ENCODE results near the gene MMP15.
"Not testable (repeated sequence)": the region's sequence is repeated elsewhere in the genome, so short reads cannot be mapped to it uniquely, and the experiment has no call there.

Gene MMP15

DNA sequence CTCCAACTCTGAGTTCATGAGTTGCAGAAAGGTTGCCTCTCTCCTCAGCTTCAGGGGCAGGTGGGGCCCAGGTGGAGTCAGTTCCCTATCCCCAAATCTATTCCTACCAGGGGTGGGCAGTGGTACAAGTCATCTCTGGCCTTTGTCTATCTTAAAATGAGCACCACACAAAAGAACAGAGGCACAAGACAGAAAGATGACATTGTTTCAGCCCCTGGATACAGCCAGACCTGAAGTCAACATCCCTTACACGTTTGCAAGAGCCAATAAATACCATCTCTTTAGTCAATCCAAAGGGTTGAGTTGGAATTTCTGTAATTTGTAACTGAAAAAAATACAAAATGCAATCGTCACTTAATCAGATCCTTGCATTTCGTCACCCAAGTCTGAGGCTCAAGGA, 32.2 kb downstream of the MMP15 start:
- Histone ChIP-seq H3K27ac (no peak overlapping the region), H3K4me3 (ENCODE audit: low read depth, low read length) (no peak overlapping the region), H3K36me3 (replicated peaks) (no peaks in the 10 kb centered on the region), H3K27me3 (replicated peaks) (no peaks in the 10 kb centered on the region)
- no peak for TF ChIP-seq CTCF (IDR thresholded peaks at IDR 0.05; ENCODE audit: low read depth, low read length, missing control alignments)
- in situ Hi-C loops (cut with HindIII; ENCODE audit: low pct_ligation_motif_present, low sequenced_read_pairs) = no loop called here
- DNase-seq = no peak

DNA sequence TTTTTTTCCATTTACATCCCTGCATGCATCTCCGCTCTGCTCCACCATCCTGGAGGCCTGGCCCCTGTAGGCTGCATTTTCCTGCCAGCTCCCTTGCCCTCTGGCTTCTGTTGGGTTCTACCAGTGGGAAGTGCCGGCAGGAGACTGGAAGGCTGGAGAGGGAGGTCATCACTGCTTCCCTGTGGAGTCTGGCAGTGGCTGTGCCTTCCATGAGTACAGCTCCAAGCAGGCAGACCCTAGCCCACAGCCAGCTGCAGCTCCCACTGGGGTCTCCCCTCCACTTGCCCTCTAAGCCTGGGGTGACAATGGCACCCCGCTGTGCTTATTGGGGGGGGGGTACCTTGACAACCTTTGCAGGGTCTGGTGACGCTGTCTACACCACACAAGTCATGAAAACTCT, 37.3 kb downstream of the MMP15 start:
- Histone ChIP-seq H3K4me3 (ENCODE audit: low read depth, low read length) (no peak overlapping the region), H3K27me3 (replicated peaks) (no peaks in the 10 kb centered on the region), H3K36me3 (replicated peaks) (no peaks in the 10 kb centered on the region), H3K27ac (no peak overlapping the region)
- in situ Hi-C loops (cut with HindIII; ENCODE audit: low pct_ligation_motif_present, low sequenced_read_pairs) = no loop called here
- TF ChIP-seq CTCF (IDR thresholded peaks at IDR 0.05; ENCODE audit: low read depth, low read length, missing control alignments) = no peak
- no peak for DNase-seq

- in situ Hi-C loops (cut with HindIII; ENCODE audit: low pct_ligation_motif_present, low sequenced_read_pairs) = no loop called here
- Histone ChIP-seq H3K27ac (no peak overlapping the region), H3K36me3 (replicated peaks) (no peaks in the 10 kb centered on the region), H3K27me3 (replicated peaks) (no peaks in the 10 kb centered on the region), H3K4me3 (ENCODE audit: low read depth, low read length) (no peak overlapping the region)
- no peak for TF ChIP-seq CTCF (IDR thresholded peaks at IDR 0.05; ENCODE audit: low read depth, low read length, missing control alignments)
- no peak for DNase-seq
Measured at GRCh38 chr16:58063377-58064076, 38.0 kb downstream of the MMP15 start.

DNA sequence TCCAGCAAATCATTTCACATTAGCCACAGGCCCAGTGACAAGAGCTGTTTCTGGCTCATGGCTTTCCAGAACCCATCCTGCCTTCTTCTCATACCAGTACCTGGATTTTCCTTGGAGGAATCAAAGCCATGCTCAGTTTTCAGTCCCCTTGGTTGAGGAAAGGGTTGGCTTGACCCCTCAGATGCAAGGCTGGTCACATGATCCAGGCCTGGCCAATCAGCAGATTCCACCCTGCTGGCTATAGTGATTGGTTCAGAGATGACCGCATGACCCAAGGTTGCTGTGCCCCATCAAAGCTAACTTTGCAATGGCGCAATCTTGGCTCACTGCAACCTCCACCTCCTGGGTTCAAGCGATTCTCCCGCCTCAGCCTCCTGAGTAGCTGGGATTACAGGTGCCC, 45.0 kb downstream of the MMP15 start:
- Histone ChIP-seq H3K36me3 (replicated peaks) (no peaks in the 10 kb centered on the region), H3K4me3 (ENCODE audit: low read depth, low read length) (no peak overlapping the region), H3K27ac (no peak overlapping the region), H3K27me3 (replicated peaks) (no peaks in the 10 kb centered on the region)
- no peak for DNase-seq
- in situ Hi-C loops (cut with HindIII; ENCODE audit: low pct_ligation_motif_present, low sequenced_read_pairs) = no loop called here
- TF ChIP-seq CTCF (IDR thresholded peaks at IDR 0.05; ENCODE audit: low read depth, low read length, missing control alignments) = no peak

DNA sequence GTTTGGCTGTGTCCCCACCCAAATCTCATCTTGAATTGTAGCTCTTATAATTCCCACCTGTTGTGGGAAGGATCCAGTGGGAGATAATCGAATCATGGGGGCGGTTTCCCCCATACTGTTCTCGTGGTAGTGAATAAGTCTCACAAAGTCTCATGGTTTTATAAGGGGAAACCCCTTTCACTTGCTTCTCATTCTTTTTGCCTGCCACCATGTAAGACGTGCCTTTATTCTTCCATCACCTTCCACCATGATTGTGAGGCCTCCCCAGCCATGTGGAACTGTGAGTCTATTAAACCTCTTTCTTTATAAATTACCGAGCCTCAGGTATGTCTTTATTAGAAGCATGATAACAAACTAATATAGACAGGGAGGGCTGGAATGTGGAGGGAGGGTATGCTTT, 46.6 kb downstream of the MMP15 start:
- H3K4me3 ChIP-seq (ENCODE audit: low read depth, low read length); H3K27ac ChIP-seq; H3K36me3 ChIP-seq (replicated peaks); in situ Hi-C loops (cut with HindIII; ENCODE audit: low pct_ligation_motif_present, low sequenced_read_pairs); DNase-seq; H3K27me3 ChIP-seq (replicated peaks): not testable (repeated sequence)

DNA sequence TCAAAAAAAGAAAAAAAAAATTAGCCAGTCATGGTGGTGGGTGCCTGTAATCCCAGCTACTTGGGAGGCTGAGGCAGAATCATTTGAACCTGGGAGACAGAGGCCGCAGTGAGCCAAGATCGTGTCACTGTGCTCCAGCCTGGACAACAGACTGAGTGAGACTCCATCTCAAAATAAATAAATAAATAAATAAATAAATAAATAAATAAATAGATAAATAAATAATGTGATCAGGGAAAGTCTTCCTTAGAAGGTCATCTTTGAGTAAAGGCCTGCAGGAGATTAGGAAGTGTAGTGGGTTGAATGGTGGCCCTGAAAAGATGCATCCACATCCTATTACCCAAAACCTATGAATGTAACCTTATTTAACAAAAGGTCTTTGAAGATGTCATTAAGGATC, 47.5 kb downstream of the MMP15 start:
- H3K27me3 ChIP-seq (replicated peaks); DNase-seq; in situ Hi-C loops (cut with HindIII; ENCODE audit: low pct_ligation_motif_present, low sequenced_read_pairs); H3K4me3 ChIP-seq (ENCODE audit: low read depth, low read length); H3K36me3 ChIP-seq (replicated peaks); H3K27ac ChIP-seq: not testable (repeated sequence)

DNA sequence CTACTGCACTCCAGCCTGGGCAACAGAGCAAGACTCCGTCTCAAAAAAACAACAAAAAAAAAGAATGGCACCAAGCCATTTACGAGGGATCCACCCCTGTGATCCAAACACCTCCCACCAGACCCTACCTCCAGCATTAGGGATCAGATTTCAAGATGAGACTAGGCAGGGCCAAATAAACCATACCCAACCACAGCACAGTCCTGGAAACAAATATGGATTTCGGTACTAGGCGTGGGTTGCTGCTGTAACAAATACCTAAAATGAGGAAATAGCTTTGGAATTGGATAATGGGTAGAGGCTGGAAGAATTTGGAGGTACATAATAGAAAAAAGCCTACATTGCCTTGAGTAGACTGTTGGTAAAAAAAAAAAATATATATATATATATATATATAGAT, 49.1 kb downstream of the MMP15 start:
- no peak for TF ChIP-seq CTCF (IDR thresholded peaks at IDR 0.05; ENCODE audit: low read depth, low read length, missing control alignments)
- Histone ChIP-seq H3K27ac (no peak overlapping the region), H3K27me3 (replicated peaks) (no peaks in the 10 kb centered on the region), H3K36me3 (replicated peaks) (no peaks in the 10 kb centered on the region), H3K4me3 (ENCODE audit: low read depth, low read length) (no peak overlapping the region)
- no peak for DNase-seq
- in situ Hi-C loops (cut with HindIII; ENCODE audit: low pct_ligation_motif_present, low sequenced_read_pairs) = no loop called here

All from brain microvascular endothelial cell (primary cell).